ENCODE results near the gene AHNAK2.

GRCh38 chr14:104935026-104935650 lies 43.0 kb downstream of the AHNAK2 start:
- TF ChIP-seq CTCF (IDR thresholded peaks at IDR 0.05; ENCODE audit: low read length) (no peak), EZH2phosphoT487 (IDR thresholded peaks at IDR 0.05; ENCODE audit: low read length) (no peak), EZH2 (optimal IDR thresholded peaks at IDR 0.05; ENCODE audit: low read depth, low read length) (no peak)

All from MM.1S (cell line).